ENCODE results near the gene NLN. TPM values are rescaled to one million over a fixed set of nuclear protein-coding genes. Genes with fewer than 3 reads are reported as not detected.
A peak's percentile ranks its signal among the peaks of the same experiment; 100 is the strongest.

Gene NLN
- total RNA-seq, 6 donors from 2014 or later = 4.2 to 20.8 (median 13.1) TPM

DNA sequence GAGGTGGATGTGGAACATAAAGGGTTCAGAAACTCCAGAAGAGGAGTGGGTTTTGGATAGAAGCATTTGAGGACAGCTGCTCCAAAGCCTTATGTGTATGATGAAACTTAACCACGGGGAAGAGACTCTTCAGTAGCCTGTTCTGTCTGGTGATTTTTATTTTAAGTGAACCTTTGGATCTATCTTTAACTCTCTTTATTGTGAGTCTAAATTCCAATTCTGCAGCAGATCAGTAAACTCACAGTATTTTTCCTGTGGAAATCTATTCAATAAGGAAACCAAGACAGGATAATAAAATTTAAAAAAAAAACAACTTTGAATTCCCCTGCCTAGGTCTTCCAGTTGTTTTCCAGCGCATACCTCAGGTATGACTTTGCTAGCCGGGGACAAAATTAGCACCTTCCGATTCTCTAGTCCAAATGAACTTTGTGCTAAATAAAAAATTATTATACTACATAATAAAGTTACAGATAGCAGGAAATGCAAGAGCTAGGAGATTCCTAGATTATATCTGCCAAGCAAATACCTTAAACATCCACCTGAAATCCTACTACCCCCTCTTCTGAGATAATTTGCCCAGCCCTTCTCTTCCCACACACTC lies 101.9 kb downstream of the NLN start:
- WGBS, 2 donors = 70 to 92% methylated on average over 4 of the region's 4 CpGs
- no peak for ATAC-seq (ENCODE audit: low FRiP score in 2 of 2)
- H3K27ac ChIP-seq = no peak overlapping the region

DNA sequence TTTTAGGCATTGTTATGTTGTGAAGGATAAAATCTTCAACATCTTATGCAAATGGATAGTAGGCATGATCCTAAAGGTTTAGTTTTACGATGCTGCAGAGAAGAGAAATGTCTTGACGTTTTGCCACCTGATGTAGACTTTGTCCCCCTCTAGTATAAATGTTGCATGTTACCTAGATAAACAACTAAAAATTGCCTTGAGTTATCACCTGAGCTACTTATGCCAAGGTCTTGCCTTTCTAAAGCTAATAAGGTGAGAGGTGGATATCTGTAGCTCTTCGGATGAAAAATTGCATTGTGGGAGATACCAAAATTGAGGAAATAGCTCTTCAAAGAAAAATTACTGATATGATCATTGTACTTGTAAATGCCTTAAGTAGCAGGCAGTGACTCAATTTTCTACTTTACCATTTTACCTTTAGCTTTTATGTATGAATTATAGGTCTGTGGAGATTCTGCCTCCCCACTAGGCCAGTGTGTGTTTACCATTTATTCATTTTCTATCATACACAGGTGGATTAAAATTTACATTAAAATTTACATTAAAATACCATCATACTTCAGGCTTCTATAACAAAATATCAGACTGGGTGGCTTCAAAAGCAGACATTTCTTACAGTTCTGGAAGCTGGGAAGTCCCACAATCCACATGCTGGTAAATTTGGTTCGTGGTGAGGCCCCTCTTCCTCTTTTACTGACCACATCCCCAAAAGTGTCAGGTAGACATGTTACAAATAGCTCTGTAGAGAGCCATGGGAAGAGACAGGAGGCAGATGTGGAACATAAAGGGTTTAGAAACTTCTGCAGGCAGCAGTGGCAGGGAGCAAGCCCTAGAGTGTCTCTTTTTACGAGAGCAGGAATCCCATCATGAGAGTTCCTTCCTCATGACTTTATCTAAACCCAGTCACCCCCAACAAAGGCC lies 103.7 kb downstream of the NLN start:
- TF ChIP-seq POLR2A (IDR thresholded peaks at IDR 0.05) (no peak), CTCF (IDR thresholded peaks at IDR 0.05) (no peak)
- WGBS, 2 donors = 78 to 82% methylated on average over 5 of the region's 5 CpGs
- no peaks in the 10 kb centered on the region for H3K36me3 ChIP-seq
- no peak overlapping the region for H3K4me3 ChIP-seq
- no peaks in the 10 kb centered on the region for H3K27me3 ChIP-seq
- DNase-seq (no peak), ATAC-seq (ENCODE audit: low FRiP score in 2 of 2) (no peak)
- no peak overlapping the region for H3K27ac ChIP-seq
- H3K4me1 ChIP-seq = no peaks in the 10 kb centered on the region
- H3K9me3 ChIP-seq = no peaks in the 10 kb centered on the region

More for the DNA sequence above, 101.9 kb downstream of the NLN start:
- no peaks in the 10 kb centered on the region for H3K27me3 ChIP-seq
- H3K4me1 ChIP-seq = peaks cover 0 to 3% (median 0%) of the 10 kb centered on the region in 4 donors
- TF ChIP-seq CTCF (IDR thresholded peaks at IDR 0.05) = no peak
- no peak for TF ChIP-seq EP300 (IDR thresholded peaks at IDR 0.05)
- TF ChIP-seq POLR2AphosphoS5 (IDR thresholded peaks at IDR 0.05) = no peak
- no peak for TF ChIP-seq POLR2A (IDR thresholded peaks at IDR 0.05)
- no peaks in the 10 kb centered on the region for H3K9me3 ChIP-seq
- DNase-seq = no peak
- no peaks in the 10 kb centered on the region for H3K36me3 ChIP-seq
- H3K4me3 ChIP-seq = no peak overlapping the region

DNA sequence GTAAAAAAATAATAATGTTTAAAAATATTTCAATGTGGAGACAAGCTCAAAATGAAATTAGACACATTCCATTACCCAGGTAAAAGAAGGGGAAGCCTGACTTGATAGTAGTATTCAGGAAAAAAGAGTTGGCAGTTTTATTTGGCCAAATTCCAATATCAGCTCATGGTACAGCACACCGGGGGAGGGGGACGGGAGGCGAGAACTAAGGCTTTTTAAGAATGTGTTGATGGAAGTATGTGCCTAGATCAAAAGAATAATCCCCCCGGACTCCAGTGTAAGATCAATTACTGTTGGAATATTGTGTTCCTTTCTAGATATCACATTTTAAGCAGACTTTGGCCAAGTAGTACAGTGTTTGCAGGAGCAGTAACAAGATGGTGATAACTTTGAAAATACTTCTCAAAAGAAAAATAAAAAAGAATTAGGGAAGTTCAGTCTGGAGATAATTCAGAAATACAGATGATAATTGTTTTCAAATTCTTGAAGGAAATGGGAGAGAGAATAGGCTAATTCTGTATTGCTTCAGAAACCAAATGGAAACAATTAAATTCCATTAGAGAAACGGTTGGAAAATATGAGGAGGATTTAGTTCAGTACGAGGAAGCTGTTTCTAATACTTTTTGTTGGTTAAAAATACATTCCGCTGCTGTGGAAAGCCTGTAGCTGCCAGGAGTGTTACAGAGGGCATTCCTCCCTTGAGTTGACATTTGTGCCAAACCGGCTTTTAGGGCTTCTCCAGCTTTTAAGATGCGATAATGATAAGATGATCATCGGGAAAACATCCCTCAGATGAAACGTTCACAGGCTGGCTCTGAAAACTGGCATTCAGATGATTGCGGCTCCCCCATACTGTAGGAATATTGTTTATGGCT lies 106.3 kb downstream of the NLN start:
- no peak overlapping the region for H3K27ac ChIP-seq
- TF ChIP-seq POLR2AphosphoS5 (IDR thresholded peaks at IDR 0.05) = no peak
- TF ChIP-seq POLR2A (IDR thresholded peaks at IDR 0.05) = no peak
- no peak for TF ChIP-seq CTCF (IDR thresholded peaks at IDR 0.05)
- no peak for TF ChIP-seq EP300 (IDR thresholded peaks at IDR 0.05)
- no peaks in the 10 kb centered on the region for H3K36me3 ChIP-seq
- no peaks in the 10 kb centered on the region for H3K4me1 ChIP-seq
- H3K4me3 ChIP-seq = no peak overlapping the region
- 70 to 71% methylated on average over 12 of the region's 12 CpGs for WGBS, 2 donors
- DNase-seq (no peak), ATAC-seq (ENCODE audit: low FRiP score in 2 of 2) (peak in 1 of 2 donors; percentile 28)
- no peaks in the 10 kb centered on the region for H3K9me3 ChIP-seq
- H3K27me3 ChIP-seq = no peaks in the 10 kb centered on the region

GRCh38 chr5:65830856-65831255 lies 108.9 kb downstream of the NLN start:
- Histone ChIP-seq H3K9me3 (no peaks in the 10 kb centered on the region), H3K27ac (no peak overlapping the region), H3K4me3 (no peak overlapping the region), H3K4me1 (no peaks in the 10 kb centered on the region), H3K36me3 (no peaks in the 10 kb centered on the region), H3K27me3 (no peaks in the 10 kb centered on the region)
- 87 to 91% methylated on average over 2 of the region's 2 CpGs for WGBS, 2 donors
- TF ChIP-seq POLR2AphosphoS5 (IDR thresholded peaks at IDR 0.05) (no peak), POLR2A (IDR thresholded peaks at IDR 0.05) (no peak), CTCF (IDR thresholded peaks at IDR 0.05) (no peak), EP300 (IDR thresholded peaks at IDR 0.05) (no peak)
- ATAC-seq (ENCODE audit: low FRiP score in 2 of 2) = no peak
- no peak for DNase-seq
